Liver (tissue), 3 donors: Measurements from ENCODE around the gene PAPPA2.

Source experiments
- EGR1 ChIP-seq, 2 donors: IDR thresholded peaks; 2 replicates each; pipeline ENCODE4 v1.6.1; 2016 to 2018; ENCODE audit warnings: antibody characterized with exemption in 2 of 2, low read depth in 2 of 2
- GABPA ChIP-seq, 2 donors: IDR thresholded peaks in 1 of 2; conservative IDR thresholded peaks in 1 of 2; 2 replicates each; pipeline ENCODE4 v1.6.1; 2016; ENCODE audit warnings: antibody characterized with exemption in 2 of 2, mild to moderate bottlenecking in 1 of 2, moderate library complexity in 1 of 2
- JUND ChIP-seq, 2 donors: IDR thresholded peaks; 2 replicates each; pipeline ENCODE4 v1.6.1; 2016; ENCODE audit warnings: antibody characterized with exemption in 2 of 2
- RAD21 ChIP-seq, 2 donors: IDR thresholded peaks; 2 replicates each; pipeline ENCODE4 v1.6.1; 2016; ENCODE audit warnings: antibody characterized with exemption in 2 of 2, mild to moderate bottlenecking in 2 of 2
- RXRA ChIP-seq, 2 donors: IDR thresholded peaks; 2 replicates each; pipeline ENCODE4 v1.6.1; 2017 to 2018; ENCODE audit warnings: antibody characterized with exemption in 2 of 2, mild to moderate bottlenecking in 1 of 2
- SP1 ChIP-seq: IDR thresholded peaks from 2 replicates; pipeline ENCODE4 v1.6.1; 2018; ENCODE audit warnings: antibody characterized with exemption, mild to moderate bottlenecking
- TAF1 ChIP-seq: conservative IDR thresholded peaks from 2 replicates; pipeline ENCODE4 v1.6.1; 2016; ENCODE audit warnings: antibody characterized with exemption, mild to moderate bottlenecking
- YY1 ChIP-seq: IDR thresholded peaks from 2 replicates; pipeline ENCODE4 v1.6.1; 2016; ENCODE audit warnings: antibody characterized with exemption, mild to moderate bottlenecking
- TF ChIP-seq, protein P1 (sequence below): fragments of 150-350 bp; IDR thresholded peaks from 2 replicates; pipeline ENCODE4 v1.5.1; 2017; ENCODE audit warnings: improper control_type of control experiment, low read depth, low read length; ENCODE audit not compliant: missing input control
- TF ChIP-seq, protein P2 (sequence below): IDR thresholded peaks from 2 replicates; pipeline ENCODE4 v1.6.1; 2016; ENCODE audit warnings: antibody characterized with exemption, mild to moderate bottlenecking
- TF ChIP-seq, protein P3 (sequence below): IDR thresholded peaks from 2 replicates; pipeline ENCODE4 v1.6.1; 2016; ENCODE audit warnings: antibody characterized with exemption
- TF ChIP-seq, protein P4 (sequence below): IDR thresholded peaks from 2 replicates; pipeline ENCODE4 v1.6.1; 2016; ENCODE audit warnings: antibody characterized with exemption
- TF ChIP-seq, protein P5 (sequence below): IDR thresholded peaks from 2 replicates; pipeline ENCODE4 v1.6.1; 2016; ENCODE audit warnings: antibody characterized with exemption
- donor health status: healthy.
- donor health status: healthy.

DNA sequence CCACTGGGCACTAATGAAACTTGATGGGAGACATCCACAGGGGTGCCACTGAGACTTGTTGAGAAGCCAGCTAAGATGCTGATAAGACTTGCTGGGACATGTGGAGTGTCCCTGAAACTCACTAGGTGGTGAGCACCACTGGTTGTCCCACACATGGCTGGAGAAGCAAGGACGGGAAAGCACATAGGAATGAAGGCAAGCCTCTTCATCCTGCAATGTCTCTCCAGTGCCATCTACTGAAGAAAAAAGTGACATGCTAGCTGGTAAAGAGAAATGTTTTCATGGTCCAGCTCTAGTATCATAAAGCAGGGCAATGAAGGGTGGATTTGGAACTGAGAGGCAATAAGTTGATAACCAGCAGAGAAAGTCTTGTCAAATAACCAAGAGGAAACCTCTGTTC, 283.0 kb downstream of the PAPPA2 start:
- TF ChIP-seq, protein P1, sequence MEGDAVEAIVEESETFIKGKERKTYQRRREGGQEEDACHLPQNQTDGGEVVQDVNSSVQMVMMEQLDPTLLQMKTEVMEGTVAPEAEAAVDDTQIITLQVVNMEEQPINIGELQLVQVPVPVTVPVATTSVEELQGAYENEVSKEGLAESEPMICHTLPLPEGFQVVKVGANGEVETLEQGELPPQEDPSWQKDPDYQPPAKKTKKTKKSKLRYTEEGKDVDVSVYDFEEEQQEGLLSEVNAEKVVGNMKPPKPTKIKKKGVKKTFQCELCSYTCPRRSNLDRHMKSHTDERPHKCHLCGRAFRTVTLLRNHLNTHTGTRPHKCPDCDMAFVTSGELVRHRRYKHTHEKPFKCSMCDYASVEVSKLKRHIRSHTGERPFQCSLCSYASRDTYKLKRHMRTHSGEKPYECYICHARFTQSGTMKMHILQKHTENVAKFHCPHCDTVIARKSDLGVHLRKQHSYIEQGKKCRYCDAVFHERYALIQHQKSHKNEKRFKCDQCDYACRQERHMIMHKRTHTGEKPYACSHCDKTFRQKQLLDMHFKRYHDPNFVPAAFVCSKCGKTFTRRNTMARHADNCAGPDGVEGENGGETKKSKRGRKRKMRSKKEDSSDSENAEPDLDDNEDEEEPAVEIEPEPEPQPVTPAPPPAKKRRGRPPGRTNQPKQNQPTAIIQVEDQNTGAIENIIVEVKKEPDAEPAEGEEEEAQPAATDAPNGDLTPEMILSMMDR: peak; percentile 14
- TF ChIP-seq RAD21 (IDR thresholded peaks at IDR 0.05) (peak; percentile 51 to 63), TAF1 (no peak), RXRA (IDR thresholded peaks at IDR 0.05) (no peak), SP1 (no peak), YY1 (no peak), JUND (IDR thresholded peaks at IDR 0.05) (no peak), EGR1 (IDR thresholded peaks at IDR 0.05; ENCODE audit: low read depth in 2 of 2) (no peak), GABPA (IDR thresholded peaks at IDR 0.05 in 1 of 2, conservative IDR thresholded peaks at IDR 0.05 in 1 of 2) (no peak)
- TF ChIP-seq, protein P2, sequence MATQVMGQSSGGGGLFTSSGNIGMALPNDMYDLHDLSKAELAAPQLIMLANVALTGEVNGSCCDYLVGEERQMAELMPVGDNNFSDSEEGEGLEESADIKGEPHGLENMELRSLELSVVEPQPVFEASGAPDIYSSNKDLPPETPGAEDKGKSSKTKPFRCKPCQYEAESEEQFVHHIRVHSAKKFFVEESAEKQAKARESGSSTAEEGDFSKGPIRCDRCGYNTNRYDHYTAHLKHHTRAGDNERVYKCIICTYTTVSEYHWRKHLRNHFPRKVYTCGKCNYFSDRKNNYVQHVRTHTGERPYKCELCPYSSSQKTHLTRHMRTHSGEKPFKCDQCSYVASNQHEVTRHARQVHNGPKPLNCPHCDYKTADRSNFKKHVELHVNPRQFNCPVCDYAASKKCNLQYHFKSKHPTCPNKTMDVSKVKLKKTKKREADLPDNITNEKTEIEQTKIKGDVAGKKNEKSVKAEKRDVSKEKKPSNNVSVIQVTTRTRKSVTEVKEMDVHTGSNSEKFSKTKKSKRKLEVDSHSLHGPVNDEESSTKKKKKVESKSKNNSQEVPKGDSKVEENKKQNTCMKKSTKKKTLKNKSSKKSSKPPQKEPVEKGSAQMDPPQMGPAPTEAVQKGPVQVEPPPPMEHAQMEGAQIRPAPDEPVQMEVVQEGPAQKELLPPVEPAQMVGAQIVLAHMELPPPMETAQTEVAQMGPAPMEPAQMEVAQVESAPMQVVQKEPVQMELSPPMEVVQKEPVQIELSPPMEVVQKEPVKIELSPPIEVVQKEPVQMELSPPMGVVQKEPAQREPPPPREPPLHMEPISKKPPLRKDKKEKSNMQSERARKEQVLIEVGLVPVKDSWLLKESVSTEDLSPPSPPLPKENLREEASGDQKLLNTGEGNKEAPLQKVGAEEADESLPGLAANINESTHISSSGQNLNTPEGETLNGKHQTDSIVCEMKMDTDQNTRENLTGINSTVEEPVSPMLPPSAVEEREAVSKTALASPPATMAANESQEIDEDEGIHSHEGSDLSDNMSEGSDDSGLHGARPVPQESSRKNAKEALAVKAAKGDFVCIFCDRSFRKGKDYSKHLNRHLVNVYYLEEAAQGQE: no peak
- TF ChIP-seq, protein P3, sequence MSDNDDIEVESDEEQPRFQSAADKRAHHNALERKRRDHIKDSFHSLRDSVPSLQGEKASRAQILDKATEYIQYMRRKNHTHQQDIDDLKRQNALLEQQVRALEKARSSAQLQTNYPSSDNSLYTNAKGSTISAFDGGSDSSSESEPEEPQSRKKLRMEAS: no peak
- TF ChIP-seq, protein P4, sequence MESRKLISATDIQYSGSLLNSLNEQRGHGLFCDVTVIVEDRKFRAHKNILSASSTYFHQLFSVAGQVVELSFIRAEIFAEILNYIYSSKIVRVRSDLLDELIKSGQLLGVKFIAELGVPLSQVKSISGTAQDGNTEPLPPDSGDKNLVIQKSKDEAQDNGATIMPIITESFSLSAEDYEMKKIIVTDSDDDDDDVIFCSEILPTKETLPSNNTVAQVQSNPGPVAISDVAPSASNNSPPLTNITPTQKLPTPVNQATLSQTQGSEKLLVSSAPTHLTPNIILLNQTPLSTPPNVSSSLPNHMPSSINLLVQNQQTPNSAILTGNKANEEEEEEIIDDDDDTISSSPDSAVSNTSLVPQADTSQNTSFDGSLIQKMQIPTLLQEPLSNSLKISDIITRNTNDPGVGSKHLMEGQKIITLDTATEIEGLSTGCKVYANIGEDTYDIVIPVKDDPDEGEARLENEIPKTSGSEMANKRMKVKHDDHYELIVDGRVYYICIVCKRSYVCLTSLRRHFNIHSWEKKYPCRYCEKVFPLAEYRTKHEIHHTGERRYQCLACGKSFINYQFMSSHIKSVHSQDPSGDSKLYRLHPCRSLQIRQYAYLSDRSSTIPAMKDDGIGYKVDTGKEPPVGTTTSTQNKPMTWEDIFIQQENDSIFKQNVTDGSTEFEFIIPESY: no peak
- TF ChIP-seq, protein P5, sequence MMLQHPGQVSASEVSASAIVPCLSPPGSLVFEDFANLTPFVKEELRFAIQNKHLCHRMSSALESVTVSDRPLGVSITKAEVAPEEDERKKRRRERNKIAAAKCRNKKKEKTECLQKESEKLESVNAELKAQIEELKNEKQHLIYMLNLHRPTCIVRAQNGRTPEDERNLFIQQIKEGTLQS: no peak
